WTC11 (cell line): Measurements from ENCODE around the gene IFNGR2. TPM values are rescaled to one million over a fixed set of nuclear protein-coding genes. Genes with fewer than 3 reads are reported as not detected.

Experiments used
- ATAC-seq: fragments of 200-7000 bp; cut with Tn5 transposase; 2 replicates; pipeline ENCODE4 v1.10.0; 2021; ENCODE audit warnings: mild to moderate bottlenecking, moderate library complexity
- CTCF ChIA-PET: fragments of 300-600 bp; sonication (Branson Sonifier 250); formaldehyde crosslinking; loops from one replicate; lab custom pipeline; 2021; ENCODE audit warnings: antibody characterized with exemption; lab: Charles Lee
- POLR2A ChIA-PET: fragments of 350-600 bp; sonication (Branson Sonifier 250); formaldehyde crosslinking; loops from one replicate; lab custom pipeline; 2021; ENCODE audit warnings: antibody characterized with exemption; lab: Charles Lee
- DNase-seq: peaks from one replicate; pipeline ENCODE4 v3.0.0; 2021; ENCODE audit warnings: low spot score
- H3K27ac Mint-ChIP-seq: 2 replicates; pipeline ENCODE4 v1.8.0; 2021; ENCODE audit warnings: mixed read lengths
- H3K27me3 Mint-ChIP-seq: 2 replicates; pipeline ENCODE4 v1.8.0; 2021; ENCODE audit warnings: low read depth, mild to moderate bottlenecking, moderate library complexity, mixed read lengths
- H3K36me3 Mint-ChIP-seq: 2 replicates; pipeline ENCODE4 v1.8.0; 2021; ENCODE audit warnings: mixed read lengths
- H3K4me1 Mint-ChIP-seq: 2 replicates; pipeline ENCODE4 v1.8.0; 2022; ENCODE audit warnings: mixed read lengths
- H3K4me3 Mint-ChIP-seq: 2 replicates; pipeline ENCODE4 v1.8.0; 2021; ENCODE audit warnings: mild to moderate bottlenecking, moderate library complexity, mixed read lengths
- H3K9me3 Mint-ChIP-seq: 2 replicates; pipeline ENCODE4 v1.8.0; 2021; ENCODE audit warnings: mixed read lengths
- ATF1 ChIP-seq: sonication (generic); formaldehyde crosslinking; IDR thresholded peaks from 2 replicates; pipeline ENCODE4 v1.8.1; 2023; ENCODE audit warnings: mild to moderate bottlenecking, moderate library complexity, missing genetic modification reagents
- ATF3 ChIP-seq: sonication (generic); formaldehyde crosslinking; conservative IDR thresholded peaks from 2 replicates; pipeline ENCODE4 v1.8.1; 2022; ENCODE audit warnings: mild to moderate bottlenecking, missing genetic modification reagents
- CBFB ChIP-seq: sonication (generic); formaldehyde crosslinking; IDR thresholded peaks from 2 replicates; pipeline ENCODE4 v1.8.1; 2022; ENCODE audit warnings: mild to moderate bottlenecking, low read depth, missing genetic modification reagents
- CREB1 ChIP-seq: sonication (generic); formaldehyde crosslinking; IDR thresholded peaks from 2 replicates; pipeline ENCODE4 v1.8.0; 2023; ENCODE audit warnings: mild to moderate bottlenecking, missing genetic modification reagents
- CTCF ChIP-seq: fragments of 200-600 bp; IDR thresholded peaks from 2 replicates; pipeline ENCODE4 v1.8.0; 2022; ENCODE audit warnings: antibody characterized with exemption
- E2F5 ChIP-seq: sonication (generic); formaldehyde crosslinking; IDR thresholded peaks from 2 replicates; pipeline ENCODE4 v1.8.1; 2022; ENCODE audit warnings: mild to moderate bottlenecking, moderate library complexity, missing genetic modification reagents
- ESRRA ChIP-seq: sonication (generic); formaldehyde crosslinking; IDR thresholded peaks from 2 replicates; pipeline ENCODE4 v1.8.1; 2022; ENCODE audit warnings: mild to moderate bottlenecking, missing genetic modification reagents, borderline replicate concordance
- FOXK1 ChIP-seq: sonication (generic); formaldehyde crosslinking; IDR thresholded peaks from 2 replicates; pipeline ENCODE4 v1.8.0; 2022; ENCODE audit warnings: mild to moderate bottlenecking, moderate library complexity, missing genetic modification reagents
- FOXP4 ChIP-seq: sonication (generic); formaldehyde crosslinking; IDR thresholded peaks from 2 replicates; pipeline ENCODE4 v1.8.0; 2022; ENCODE audit warnings: mild to moderate bottlenecking, missing genetic modification reagents
- GTF2I ChIP-seq: fragments of 250-450 bp; sonication (Bioruptor Pico); conservative IDR thresholded peaks from 2 replicates; pipeline ENCODE4 v1.4.0; 2021; ENCODE audit warnings: mild to moderate bottlenecking
- HMGXB4 ChIP-seq: sonication (generic); formaldehyde crosslinking; IDR thresholded peaks from 2 replicates; pipeline ENCODE4 v1.8.1; 2023; ENCODE audit warnings: mild to moderate bottlenecking, moderate library complexity, missing genetic modification reagents
- MLX ChIP-seq: sonication (generic); formaldehyde crosslinking; IDR thresholded peaks from 2 replicates; pipeline ENCODE4 v1.8.1; 2023; ENCODE audit warnings: mild to moderate bottlenecking, missing genetic modification reagents, moderate library complexity
- MXD4 ChIP-seq: fragments of 250-450 bp; sonication (Bioruptor Pico); IDR thresholded peaks from 2 replicates; pipeline ENCODE4 v1.8.0; 2021; ENCODE audit warnings: mild to moderate bottlenecking, moderate library complexity, borderline replicate concordance
- MYBL2 ChIP-seq: sonication (generic); formaldehyde crosslinking; IDR thresholded peaks from 2 replicates; pipeline ENCODE4 v1.8.1; 2023; ENCODE audit warnings: mild to moderate bottlenecking, moderate library complexity, missing genetic modification reagents
- OVOL2 ChIP-seq: fragments of 250-450 bp; sonication (Bioruptor Pico); IDR thresholded peaks from 2 replicates; pipeline ENCODE4 v1.9.0; 2021; ENCODE audit warnings: mild to moderate bottlenecking, borderline replicate concordance
- RELA ChIP-seq: sonication (generic); formaldehyde crosslinking; IDR thresholded peaks from 2 replicates; pipeline ENCODE4 v1.8.1; 2022; ENCODE audit warnings: missing genetic modification reagents, mild to moderate bottlenecking, borderline replicate concordance
- ZBTB21 ChIP-seq: sonication (generic); formaldehyde crosslinking; IDR thresholded peaks from 2 replicates; pipeline ENCODE4 v1.8.1; 2023; ENCODE audit warnings: mild to moderate bottlenecking, missing genetic modification reagents, borderline replicate concordance
- ZNF219 ChIP-seq: sonication (generic); formaldehyde crosslinking; IDR thresholded peaks from 2 replicates; pipeline ENCODE4 v1.8.0; 2023; ENCODE audit warnings: missing genetic modification reagents, mild to moderate bottlenecking, borderline replicate concordance
- ZNF425 ChIP-seq: fragments of 250-450 bp; sonication (Bioruptor Pico); conservative IDR thresholded peaks from 2 replicates; pipeline ENCODE4 v1.9.0; 2021; ENCODE audit warnings: mild to moderate bottlenecking
- ZSCAN18 ChIP-seq: fragments of 250-450 bp; sonication (Bioruptor Pico); IDR thresholded peaks from 2 replicates; pipeline ENCODE4 v2.1.2; 2022; ENCODE audit warnings: mild to moderate bottlenecking, moderate library complexity
- total RNA-seq: library from RNA; stranded (reverse); gene quantifications from 3 replicates; pipeline ENCODE4 v1.2.3, GENCODE V29; 2021

IFNGR2 gene
- total RNA-seq, 1 experiment from 2014 or later, result 34.1 TPM

GRCh38 chr21:33384841-33385331 lies 18.3 kb upstream of the IFNGR2 start:
- Mint-ChIP-seq H3K36me3 (no peaks in the 10 kb centered on the region), H3K27ac (no peak overlapping the region; the same call in 1 of the 2 replicates), H3K27me3 (no peaks in the 10 kb centered on the region; the same call in 1 of the 2 replicates), H3K4me3 (no peak overlapping the region), H3K9me3 (no peaks in the 10 kb centered on the region), H3K4me1 (peaks cover 11% of the 10 kb centered on the region)
- ChIA-PET CTCF (interaction anchor here (1.1 to 2.9 kb wide), 6 partner anchors 8 to 188 kb away, joined by 3 to 25 read pairs (median 4); no protein-coding TSS in a partner anchor), POLR2A (interaction anchor here (0.6 kb wide), 1 partner anchor 160 kb away, joined by 4 read pairs; no protein-coding TSS in a partner anchor)
- no peak for ATAC-seq
- no peak for TF ChIP-seq MYBL2 (CRISPR knock-in tag)
- no peak for TF ChIP-seq ZNF425 (CRISPR knock-in tag)
- no peak for TF ChIP-seq ESRRA (CRISPR knock-in tag)
- no peak for TF ChIP-seq FOXP4 (CRISPR knock-in tag)
- TF ChIP-seq ZBTB21, result no peak
- no peak for TF ChIP-seq GTF2I
- no peak for TF ChIP-seq ZSCAN18 (CRISPR knock-in tag)
- TF ChIP-seq CBFB, result no peak
- TF ChIP-seq CREB1, result no peak
- TF ChIP-seq MLX (CRISPR knock-in tag), result no peak
- no peak for TF ChIP-seq RELA (CRISPR knock-in tag)
- no peak for TF ChIP-seq CTCF
- no peak for TF ChIP-seq ATF3
- TF ChIP-seq E2F5 (CRISPR knock-in tag), result no peak
- no peak for TF ChIP-seq MXD4 (CRISPR knock-in tag)
- no peak for TF ChIP-seq FOXK1
- TF ChIP-seq ZNF219 (CRISPR knock-in tag), result no peak
- no peak for TF ChIP-seq ATF1 (CRISPR knock-in tag)
- no peak for TF ChIP-seq HMGXB4 (CRISPR knock-in tag)
- TF ChIP-seq OVOL2 (CRISPR knock-in tag), result no peak
- DNase-seq, result no peak
